EL (cell line): ENCODE data around the gene MMP24.
A peak's percentile ranks its signal among the peaks of the same experiment; 100 is the strongest.
"Not testable (repeated sequence)": the region's sequence is repeated elsewhere in the genome, so short reads cannot be mapped to it uniquely, and the experiment has no call there.

Source experiments
- DNase-seq: peaks from one replicate; pipeline ENCODE4 v3.0.0-alpha.2; 2016

MMP24 gene

DNA sequence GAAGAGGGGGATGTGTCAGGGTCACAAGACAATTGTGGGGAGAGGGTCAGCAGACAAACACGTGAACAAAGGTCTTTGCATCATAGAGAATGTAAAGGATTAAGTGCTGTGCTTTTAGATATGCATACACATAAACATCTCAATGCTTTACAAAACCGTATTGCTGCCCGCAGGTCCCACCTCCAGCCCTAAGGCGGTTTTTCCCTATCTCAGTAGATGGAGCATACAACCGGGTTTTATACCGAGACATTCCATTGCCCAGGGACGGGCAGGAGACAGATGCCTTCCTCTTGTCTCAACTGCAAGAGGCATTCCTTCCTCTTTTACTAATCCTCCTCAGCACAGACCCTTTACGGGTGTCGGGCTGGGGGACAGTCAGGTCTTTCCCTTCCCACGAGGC lies 35.8 kb downstream of the MMP24 start:
- not testable (repeated sequence) for DNase-seq

DNA sequence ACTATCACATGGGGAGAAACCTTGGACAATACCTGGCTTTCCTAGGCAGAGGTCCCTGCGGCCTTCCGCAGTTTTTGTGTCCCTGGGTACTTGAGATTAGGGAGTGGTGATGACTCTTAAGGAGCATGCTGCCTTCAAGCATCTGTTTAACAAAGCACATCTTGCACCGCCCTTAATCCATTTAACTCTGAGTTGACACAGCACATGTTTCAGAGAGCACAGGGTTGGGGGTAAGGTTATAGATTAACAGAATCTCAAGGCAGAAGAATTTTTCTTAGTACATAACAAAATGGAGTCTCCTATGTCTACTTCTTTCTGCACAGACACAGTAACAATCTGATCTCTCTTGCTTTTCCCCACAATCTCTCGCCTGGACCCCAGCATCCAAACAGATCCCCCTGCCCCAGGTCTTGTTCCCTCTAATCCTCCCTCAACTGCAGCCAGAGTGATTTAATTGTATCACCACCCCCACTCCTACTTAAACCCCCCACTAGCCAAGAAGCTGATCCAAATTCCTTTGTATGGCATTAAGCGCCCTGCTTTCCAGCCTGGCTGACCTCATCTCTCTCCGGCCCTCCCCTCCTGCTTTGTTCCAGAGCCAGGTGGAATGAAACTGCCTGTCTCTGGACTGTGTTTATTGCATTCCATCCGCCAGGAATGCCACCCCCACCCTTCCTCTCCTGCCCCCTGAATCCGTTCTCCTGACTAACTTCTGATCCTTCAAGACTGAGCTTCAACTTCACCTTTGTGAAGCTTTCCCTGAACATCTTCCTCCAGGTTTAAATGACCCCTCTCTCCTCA lies 36.4 kb downstream of the MMP24 start:
- DNase-seq, result peak; percentile 84

DNA sequence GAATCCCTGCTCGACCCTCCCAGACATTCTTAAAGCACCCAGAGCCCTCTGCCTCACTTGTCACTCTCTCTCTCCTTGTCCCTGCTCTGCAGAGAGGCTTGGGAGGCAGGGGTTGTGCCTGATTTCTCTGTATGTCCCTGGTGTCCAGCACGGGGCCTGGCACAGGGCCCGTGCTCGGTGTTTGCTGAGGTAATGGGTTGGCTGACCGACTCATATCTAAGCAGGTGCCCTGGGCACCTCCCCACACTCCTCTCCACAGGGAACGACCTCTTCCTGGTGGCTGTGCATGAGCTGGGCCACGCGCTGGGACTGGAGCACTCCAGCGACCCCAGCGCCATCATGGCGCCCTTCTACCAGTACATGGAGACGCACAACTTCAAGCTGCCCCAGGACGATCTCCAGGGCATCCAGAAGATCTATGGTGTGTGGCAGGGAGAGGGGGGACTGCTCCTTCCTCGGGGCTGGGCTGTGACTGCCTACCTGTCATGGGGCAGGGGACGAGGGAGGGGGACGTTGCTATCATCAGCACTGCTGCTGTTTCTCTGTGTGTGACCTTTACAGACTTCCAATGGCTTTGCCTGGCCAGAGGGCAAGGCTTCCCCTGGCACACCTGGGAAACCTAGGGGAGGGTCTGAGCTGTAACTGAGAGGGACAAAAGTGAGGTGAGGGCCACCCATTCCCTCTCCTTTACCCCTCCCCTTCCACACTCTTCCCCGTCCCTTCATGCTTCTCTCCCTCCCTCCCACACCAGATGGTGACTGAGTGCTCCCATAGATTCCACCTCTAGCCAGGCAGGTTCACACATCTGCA lies 37.2 kb downstream of the MMP24 start:
- DNase-seq, result no peak

DNA sequence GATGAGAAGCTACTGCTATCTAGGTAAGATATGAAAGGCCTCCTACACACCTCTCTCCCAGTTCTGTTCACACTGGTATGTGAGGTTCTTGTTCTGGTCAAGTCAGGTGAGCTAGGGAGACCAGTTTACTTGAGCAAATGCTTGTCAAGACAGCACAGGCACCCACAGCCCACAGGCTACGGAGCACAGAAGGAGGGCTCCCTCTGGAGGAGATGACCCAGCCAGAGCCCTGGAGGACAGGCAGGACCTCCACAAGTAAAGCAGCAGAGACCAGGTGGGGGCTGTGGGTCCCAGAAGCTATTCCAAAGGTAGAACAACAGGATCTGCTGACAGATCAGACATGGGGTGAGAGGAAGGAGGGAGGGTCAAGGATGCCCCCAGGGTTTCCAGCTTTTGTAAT lies 38.3 kb downstream of the MMP24 start:
- DNase-seq, result peak; percentile 48

DNA sequence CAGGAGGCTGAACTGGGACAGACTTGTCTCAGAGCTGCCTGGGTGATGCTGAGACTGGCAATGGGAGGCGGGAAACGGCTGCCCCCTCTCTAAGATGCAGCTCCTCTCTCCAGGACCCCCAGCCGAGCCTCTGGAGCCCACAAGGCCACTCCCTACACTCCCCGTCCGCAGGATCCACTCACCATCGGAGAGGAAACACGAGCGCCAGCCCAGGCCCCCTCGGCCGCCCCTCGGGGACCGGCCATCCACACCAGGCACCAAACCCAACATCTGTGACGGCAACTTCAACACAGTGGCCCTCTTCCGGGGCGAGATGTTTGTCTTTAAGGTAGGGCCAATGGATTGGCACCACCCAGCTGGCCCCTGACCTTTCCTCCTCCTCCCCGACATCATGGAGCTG lies 40.6 kb downstream of the MMP24 start:
- no peak for DNase-seq

DNA sequence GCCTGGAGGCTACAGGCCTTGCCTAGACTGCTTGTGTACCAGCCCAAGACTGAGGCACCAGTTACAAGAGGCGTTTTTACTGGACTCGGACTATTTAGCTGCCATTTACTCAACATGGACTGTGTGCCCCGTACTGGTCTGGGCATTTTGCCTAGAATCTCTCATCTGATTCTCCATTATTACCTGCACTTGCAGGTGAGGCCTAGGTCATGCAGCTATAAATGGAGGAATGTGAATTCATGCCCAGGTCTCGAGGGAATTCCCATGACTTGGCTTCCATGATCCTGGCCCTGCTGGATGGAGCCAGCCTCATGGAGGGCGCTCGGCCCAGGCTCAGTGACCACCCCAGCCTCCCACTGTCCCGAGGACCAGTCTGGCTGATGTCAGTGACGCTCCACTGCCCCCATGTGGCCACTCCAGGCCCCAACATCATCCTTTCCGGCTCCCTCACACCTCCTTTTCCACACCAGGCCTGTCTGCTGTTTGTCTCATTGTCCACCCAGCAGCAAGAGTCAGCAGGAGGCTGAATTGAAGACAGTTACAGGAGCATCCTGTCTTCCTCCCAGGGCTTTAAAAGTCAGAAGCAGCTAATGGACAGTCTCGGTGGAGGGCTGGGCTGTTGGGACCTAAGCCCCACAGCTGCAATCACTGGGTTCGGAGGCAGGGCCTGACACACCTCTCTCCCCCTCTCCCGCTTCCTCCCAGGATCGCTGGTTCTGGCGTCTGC lies 42.7 kb downstream of the MMP24 start:
- peak; percentile 75 for DNase-seq

DNA sequence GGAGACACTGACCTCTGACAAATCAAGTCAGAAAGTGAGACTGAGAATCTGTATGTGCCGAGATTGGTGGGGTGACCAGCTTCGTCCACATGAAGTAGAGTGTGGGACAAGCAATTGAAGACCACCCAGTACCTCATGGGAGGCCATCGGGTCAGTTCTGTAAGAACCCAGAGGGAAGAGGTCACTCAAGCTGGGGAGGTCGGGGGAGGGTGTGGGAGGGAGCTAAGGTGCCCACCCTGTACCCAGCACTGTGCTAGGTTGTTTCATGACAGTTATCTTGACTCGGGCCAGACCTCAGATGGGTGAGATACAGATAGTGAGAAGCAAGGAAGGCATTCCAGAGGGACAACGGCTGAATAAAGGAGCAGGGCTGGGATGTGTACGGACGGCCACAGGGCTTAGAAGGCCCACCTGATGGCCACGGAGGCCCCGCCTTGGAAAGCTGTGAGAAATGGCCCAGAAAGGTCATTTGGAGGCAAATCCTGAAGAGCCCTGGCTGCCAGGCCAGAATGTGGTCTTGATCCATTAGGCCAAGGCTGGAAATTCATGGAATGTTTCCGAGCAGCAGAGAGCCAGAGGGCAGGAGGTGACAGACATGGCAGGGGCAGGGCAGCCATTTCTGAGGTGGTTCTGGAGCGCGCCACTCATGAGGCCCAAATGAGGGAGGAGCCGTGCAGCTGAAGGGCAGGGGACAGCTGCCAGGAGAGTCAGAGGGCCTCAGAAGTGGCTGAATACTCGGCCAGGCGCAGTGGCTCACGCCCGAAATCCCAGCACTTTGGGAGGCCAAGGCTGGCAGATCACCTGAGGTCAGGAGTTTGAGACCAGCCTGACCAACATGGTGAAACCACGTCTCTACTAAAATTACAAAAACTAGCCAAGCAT lies 43.8 kb downstream of the MMP24 start:
- DNase-seq, result no peak

DNA sequence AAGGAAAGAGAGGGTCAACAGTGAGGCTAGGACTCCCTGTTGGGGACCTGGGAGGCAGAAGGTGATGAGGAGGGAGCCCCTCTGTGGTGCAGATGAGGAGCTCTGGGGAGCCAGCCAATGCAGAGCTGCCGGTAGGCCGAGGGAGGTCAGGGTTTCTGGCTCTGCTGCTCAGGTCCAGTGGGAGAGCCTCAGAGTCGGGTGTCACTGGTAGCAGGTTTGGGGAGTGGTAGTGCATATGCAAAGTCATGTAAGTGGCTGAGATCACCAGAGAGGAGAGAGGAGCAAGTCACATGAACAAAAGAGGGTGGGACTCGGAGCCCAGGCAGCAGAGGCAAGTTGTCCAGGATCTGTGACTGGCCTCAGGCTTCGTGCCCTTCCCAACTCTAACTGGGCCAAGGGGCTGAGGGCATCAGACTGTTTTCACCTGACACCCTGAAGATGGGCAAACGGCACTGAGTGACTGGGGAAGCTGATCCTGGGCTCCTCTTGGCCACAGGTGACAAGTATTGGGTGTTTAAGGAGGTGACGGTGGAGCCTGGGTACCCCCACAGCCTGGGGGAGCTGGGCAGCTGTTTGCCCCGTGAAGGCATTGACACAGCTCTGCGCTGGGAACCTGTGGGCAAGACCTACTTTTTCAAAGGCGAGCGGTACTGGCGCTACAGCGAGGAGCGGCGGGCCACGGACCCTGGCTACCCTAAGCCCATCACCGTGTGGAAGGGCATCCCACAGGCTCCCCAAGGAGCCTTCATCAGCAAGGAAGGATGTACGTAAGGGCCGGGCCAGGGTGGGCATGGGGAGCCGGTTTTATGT lies 44.8 kb downstream of the MMP24 start:
- DNase-seq, result no peak

DNA sequence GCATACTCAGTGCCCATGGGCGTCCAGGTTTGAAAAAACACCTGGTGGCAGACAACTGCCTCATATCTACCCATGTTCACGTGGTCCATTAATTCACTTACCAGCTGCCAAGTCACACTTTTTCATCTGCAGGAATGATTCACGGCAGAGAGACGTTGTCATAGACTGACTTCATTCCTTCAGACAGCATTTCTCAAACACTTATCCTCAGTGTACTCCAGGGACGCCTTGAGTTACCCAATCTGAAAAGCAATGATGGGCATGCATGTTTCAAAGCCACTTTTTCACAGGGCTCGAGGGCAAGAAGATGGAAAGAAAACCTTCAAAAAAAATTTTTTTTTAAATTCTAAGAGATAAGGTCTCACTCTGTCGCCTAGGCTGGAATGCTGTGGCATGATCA lies 45.4 kb downstream of the MMP24 start:
- DNase-seq, result peak; percentile 60

DNA sequence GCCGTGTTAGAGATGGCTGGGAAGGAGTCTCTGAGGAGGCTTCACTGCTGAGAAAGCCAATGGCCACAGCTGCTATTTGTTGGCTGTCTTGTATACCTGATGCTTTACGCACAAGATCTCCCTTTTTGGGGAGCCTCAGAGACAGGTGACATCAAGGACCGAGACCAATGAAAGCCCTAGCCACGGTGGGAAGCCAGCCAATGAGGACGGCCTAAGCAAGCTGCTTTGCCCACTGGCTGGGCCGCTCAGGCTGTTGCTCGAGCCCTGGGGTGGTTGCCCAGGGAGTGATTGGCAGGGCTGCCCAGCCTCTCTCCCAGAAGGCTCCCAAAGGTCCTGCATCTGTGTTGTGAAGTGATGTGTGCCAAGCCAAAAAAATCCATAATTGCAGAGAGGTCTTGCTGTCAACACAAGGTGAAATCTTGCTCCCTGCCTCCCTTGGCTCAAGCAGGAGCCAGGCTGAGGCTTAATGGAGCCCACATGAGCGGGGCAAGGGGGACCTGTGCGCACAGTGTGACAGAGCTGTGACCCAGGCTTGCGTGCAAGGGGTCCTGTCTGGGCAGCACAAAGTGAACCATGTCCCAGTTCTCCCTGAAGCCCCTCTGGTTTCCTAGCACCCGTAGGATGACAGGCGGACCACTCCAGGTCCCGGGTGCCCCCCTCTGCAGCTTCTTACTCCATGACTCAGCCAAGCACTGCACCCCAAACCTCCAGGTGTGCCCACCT lies 47.1 kb downstream of the MMP24 start:
- DNase-seq, result no peak

DNA sequence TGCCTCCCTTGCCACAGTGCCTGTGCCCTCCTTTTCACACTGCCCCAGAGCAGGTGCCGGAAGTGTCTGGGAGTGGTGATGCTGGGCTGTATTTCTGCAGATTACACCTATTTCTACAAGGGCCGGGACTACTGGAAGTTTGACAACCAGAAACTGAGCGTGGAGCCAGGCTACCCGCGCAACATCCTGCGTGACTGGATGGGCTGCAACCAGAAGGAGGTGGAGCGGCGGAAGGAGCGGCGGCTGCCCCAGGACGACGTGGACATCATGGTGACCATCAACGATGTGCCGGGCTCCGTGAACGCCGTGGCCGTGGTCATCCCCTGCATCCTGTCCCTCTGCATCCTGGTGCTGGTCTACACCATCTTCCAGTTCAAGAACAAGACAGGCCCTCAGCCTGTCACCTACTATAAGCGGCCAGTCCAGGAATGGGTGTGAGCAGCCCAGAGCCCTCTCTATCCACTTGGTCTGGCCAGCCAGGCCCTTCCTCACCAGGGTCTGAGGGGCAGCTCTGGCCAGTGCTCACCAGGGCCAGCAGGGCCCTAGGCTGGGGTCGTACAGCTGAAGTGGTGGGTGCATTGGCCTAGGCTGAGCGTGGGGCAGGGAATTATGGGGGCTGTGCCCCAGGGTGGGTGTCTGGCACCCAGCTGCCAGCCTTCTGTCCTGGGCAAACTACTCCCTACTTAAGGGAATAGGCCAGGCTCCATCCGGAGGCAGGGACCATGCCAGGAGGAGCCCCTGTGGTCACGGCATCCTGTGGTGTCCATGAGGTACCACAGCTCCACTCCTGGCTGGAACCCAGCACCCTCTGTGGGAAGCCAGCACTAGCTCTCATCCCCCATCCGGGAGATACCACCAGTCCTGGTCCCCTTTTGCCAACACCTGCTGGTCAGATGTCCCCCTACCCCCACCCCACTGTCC lies 47.9 kb downstream of the MMP24 start:
- no peak for DNase-seq

DNA sequence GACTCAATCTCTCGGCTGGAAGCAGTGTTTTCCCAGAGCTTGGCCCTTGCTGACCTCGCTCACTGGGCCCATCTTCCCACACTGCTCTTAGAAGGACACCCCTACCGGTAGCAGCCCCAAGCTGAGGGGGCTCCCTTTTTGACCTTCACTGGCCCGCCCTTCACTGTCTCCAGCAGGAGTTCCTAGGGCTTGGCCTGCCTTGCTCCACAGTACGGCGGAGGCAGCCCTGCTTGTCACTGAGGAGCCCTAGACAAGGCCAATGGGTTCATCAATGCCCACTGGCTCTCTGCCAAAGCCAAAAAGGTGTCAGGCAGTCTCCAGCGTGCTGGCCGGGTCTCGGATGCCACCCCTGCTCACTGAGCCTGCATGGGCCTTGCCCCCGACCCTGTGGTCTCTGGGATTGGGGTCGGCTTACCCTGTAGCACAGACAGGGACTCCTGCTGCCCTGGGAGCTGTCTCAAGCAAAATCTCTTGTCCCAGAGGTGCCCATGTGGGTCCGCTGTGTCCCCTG lies 49.3 kb downstream of the MMP24 start:
- DNase-seq, result no peak

DNA sequence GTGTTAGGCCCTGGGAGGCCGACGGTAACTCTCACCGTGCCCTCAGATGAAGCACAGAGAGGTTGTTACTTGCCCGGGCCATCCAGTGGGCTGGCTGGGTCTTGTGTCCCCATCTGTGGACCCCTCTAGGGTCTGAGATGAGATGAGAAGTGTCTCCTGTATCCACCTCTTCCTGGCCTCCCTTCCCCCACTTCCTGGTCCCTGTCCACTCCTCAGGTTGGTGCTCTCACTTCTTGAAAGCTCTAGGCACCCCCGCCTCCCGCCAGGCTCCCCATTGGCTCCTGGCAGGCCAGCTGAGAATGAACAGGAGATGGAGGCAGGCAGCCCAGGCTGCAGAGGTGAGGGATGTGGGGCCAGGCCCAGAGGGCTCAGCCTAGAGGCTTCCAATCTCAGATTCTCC lies 49.9 kb downstream of the MMP24 start:
- no peak for DNase-seq

DNA sequence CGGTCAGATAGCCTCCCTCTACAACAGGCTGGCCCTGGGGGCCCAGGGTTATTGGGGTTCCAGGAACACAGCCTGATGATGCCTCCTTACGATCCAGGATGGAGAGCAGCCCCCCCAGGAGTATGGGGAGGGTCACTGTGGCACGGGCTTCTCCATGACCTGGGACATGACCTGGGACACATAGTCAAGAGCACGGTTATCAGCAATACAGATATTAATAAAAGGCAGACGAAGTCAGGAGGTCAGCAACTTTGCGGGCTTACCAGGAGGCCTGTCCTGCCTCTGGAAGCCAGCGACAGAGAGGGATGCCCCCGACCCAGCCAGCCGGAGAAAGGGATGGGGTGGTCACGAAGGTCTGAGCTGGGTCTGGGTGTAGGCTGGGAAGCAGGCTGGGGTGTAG lies 50.6 kb downstream of the MMP24 start:
- DNase-seq, result no peak

DNA sequence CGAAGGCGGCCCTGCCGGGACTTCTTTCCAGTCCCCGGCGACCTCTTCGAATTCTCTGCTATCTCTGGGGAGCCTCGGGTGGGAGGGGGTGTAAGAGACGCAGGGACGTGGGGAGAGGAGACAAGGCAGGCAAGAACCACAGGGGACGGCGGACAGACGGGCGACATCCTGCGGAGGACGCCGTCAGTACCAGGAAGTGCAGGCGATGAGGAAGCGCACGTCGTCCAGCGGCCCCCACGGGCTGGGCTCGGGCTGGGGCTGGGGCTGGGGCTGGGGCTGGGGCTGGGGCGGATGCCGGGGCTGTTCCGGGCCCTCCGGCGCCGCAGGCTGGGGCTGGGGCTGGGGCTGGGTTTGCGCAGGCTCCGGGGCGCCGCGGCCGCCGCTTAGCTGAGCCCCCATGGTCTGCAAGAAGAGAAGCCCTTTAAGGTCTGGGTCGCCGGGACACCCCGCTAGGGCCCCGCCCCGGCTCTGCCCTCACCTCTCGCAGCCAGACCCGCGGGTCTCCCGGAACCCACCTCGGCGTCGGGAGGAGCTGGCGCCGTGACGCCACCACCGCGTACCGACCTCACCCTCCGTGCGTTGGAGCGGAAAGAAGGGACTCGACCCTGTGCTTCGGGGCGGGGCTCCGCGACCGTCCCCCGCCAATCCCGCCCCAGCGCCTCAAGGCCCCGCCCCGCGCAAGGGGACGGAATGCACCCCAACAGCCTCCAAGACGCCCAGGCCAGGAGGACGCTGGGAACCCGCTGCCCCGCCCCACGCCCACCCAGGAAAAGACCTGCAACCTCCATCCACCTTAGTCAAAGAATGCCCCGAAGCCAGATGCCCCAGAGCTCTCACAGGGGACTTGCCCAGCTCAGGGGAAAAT lies 51.3 kb downstream of the MMP24 start, which contains the start of gene MMP24OS:
MMP24OS (minus strand) TSS at position 592 of the 865 bp plus-strand sequence; CDS start at position 399, 193 bp downstream.
- peak; percentile 91 for DNase-seq

DNA sequence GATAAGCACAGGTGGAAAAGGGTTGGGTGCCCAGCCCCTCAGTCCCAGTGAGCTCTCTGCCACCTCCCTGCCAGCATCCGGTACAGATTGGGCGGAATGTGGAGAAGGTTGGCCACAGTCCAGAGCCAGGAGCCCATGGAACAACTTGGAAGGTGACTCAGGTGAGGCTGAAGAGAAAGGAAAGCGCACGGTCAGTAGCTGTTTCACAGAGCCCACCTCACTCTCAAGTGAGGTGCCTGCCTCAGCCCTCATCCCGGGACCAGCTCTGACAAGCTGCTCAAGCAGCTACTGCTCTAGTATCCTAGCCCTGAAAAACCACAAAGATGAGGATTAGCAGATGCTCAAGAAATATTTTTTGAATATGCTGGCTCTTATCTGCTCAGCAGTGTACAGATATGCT lies 52.5 kb downstream of the MMP24 start:
- DNase-seq, result no peak

DNA sequence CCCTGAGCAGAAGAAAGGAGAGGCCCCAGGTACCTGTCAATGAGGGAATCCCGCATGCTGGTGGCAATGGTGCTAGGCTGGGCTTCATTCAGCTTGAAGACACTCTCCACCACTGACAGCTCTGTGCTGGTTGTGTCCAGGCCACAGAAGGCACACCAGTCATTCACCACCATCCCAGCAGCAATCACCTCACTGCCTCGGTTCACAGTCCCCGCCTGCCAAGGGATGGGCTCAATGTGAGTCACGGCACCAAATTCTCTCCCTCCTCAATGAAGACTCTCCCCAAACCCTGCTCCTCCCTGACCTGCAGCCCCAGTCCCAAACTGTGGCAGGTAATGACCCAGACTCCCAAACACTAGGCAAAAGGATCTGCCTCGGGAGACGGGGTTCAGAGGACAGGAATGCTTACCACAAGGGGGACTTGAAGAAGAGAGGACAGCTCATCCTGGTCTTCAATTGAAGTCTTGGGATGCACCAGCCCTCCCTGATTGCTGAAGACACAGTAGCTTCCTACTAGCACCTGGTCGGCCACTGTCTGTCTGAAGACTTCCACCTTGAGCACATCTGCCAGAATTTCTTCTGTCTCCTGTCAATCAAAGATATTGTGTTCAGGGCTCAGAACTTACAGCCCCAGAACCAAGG lies 53.2 kb downstream of the MMP24 start:
- DNase-seq, result no peak

DNA sequence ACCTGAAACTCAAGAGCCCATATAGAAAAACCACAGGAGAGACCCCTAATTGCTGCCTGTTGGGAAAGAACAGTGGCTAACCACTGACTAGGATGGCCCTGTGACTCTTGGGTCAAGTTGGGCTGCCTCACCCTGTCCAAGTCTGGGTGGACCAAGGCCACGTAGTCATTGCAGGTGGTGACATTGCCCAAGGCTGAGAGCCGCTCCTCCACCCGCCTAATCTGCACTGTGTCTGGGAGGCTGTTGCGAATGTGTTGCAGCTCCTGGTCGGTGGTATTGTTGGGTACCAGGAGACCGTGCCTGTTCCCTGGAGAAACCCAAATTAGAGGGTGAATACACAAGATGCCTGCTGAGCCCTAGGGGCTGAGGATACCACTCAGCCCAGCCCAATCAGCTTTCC lies 54.0 kb downstream of the MMP24 start:
- DNase-seq, result no peak
